Measurements from ENCODE around the gene CYP27B1. TPM values are rescaled to one million over a fixed set of nuclear protein-coding genes. Genes with fewer than 3 reads are reported as not detected.
A peak's percentile ranks its signal among the peaks of the same experiment; 100 is the strongest.

The CYP27B1 gene
- total and polyA plus RNA-seq, 10 of the 15 experiments (the other 5 are each of a cell fraction or from before 2014, with no cell fraction given) = 0.10 to 2.7 (median 1.1) TPM

DNA sequence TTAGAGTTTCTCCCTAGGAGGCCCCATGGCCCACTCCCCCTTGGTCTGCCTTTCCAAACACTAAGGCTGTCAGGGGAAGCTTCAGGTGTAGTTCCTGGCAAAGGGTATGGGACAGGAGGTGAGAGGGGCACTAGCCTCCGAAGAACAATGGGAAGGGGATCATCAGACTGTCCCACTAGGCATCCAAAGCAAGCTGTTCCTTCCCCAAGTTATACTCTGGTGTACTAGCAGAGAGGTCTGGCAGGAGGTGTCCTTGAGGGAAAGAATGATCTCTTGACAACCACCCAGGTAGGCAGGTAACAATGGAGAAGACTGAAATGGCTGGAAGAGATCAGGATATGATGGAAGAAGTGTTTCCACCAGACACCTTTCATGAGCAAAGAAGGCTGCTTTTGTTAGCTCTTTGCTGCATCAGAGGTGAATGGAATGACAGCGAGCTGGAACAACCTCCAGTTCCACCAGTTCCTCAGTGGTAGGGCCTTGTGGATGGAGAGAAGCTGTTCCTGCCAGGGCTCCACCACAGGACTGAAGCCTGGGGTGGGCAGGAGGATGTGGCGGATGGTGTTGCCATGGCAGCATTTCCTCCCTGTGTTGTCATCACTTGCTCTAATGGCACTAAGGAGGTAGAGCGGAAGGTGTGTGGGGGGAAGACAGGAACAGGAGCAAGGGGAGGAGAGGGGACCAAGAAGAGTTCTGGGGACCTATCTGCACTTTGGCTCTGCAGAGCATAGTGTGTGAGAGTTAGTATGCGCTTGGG is 26.0 kb downstream of the CYP27B1 start (continued):
- TF ChIP-seq ZBTB40 (IDR thresholded peaks at IDR 0.05; ENCODE audit: borderline replicate concordance) = 0 out of 2 replicates have a peak, but pooled peaks have one; percentile 46
- TF ChIP-seq CTCF (IDR thresholded peaks at IDR 0.05 in 2 of 3, conservative IDR thresholded peaks at IDR 0.05 in 1 of 3; ENCODE audit: control insufficient read depth in 2 of 3, extremely low read depth in 1 of 3, insufficient read depth in 1 of 3, low read depth in 3 of 3, low read length in 3 of 3) = no peak
- TF ChIP-seq RCOR1 (conservative IDR thresholded peaks at IDR 0.05; ENCODE audit: low read depth, low read length) = peak; percentile 87; the same call in 1 of the 2 replicates
- no peak for TF ChIP-seq NR2C2 (IDR thresholded peaks at IDR 0.05; ENCODE audit: borderline replicate concordance, control insufficient read depth, insufficient read length, low read depth)
- no peak for TF ChIP-seq SREBF2 (IDR thresholded peaks at IDR 0.05; ENCODE audit: low read length)
- no peak for TF ChIP-seq EZH2 (IDR thresholded peaks at IDR 0.05; ENCODE audit: borderline replicate concordance, control insufficient read depth, low read depth, low read length)
- no peak for TF ChIP-seq TAF1 (IDR thresholded peaks at IDR 0.05; ENCODE audit: borderline replicate concordance, low read depth, low read length)
- peak; percentile 86 for TF ChIP-seq BMI1 (IDR thresholded peaks at IDR 0.05; ENCODE audit: borderline replicate concordance)
- no peak for TF ChIP-seq ZNF592 (IDR thresholded peaks at IDR 0.05)
- no peak for TF ChIP-seq ZNF622 (IDR thresholded peaks at IDR 0.05)
- peak; percentile 80 for TF ChIP-seq MXI1 (IDR thresholded peaks at IDR 0.05; ENCODE audit: low read depth, low read length)

Data from GM12878 (cell line).